Measurements from ENCODE around the gene NALCN. TPM values are rescaled to one million over a fixed set of nuclear protein-coding genes. Genes with fewer than 3 reads are reported as not detected.

The NALCN gene
- total and polyA plus RNA-seq, 2 of the 8 experiments (the other 6 are each of a cell fraction or from before 2014, with no cell fraction given): 0.26 to 0.54 TPM

DNA sequence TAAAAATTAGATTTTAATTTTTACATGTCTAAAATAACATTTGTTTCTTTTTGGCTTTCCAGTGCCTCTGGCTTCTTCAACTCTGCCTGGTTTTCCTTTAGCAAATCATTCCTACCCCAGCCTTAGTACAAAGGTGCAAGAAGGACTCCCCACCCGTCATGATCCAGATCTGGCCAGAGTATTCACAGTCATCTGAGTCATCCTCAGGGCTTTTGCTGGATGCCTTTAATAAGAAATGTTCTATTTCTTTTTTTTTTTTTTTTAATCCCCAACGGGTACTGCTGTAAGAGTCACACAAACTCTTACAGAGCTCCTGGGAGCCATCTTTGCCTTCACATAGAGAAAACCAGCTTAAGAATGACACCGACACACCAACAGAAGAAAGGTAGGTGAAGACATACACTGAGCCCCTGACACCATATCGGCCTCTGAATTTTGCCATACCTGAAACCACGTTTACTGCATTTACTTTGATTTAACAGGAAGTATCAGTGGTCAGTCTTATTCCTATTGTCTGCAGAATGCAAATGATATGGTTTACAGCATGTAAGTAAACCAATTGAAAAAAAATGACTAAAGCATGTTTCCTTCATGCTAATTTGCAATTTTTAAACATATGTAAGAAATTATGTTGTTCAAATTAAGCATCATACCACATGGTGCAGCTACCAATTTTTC is 184.4 kb downstream of the NALCN start:
- Histone ChIP-seq H2BK120ac (replicated peaks; ENCODE audit: low read depth, low read length) (no peak overlapping the region), H2BK15ac (ENCODE audit: low read length) (no peak overlapping the region), H2AFZ (ENCODE audit: low read length) (peak overlapping the region; percentile 53; the same call in 1 of the 2 replicates), H3K36me3 (ENCODE audit: control insufficient read depth in 2 of 4, insufficient read depth in 4 of 4, low read length in 3 of 4) (no peaks in the 10 kb centered on the region), H3K4ac (replicated peaks; ENCODE audit: insufficient read length, low read depth, low read length) (no peak overlapping the region), H4K20me1 (replicated peaks in 1 of 2; ENCODE audit: control insufficient read depth in 1 of 2, insufficient read depth in 2 of 2, low read length in 2 of 2) (no peaks in the 10 kb centered on the region), H4K8ac (ENCODE audit: extremely low read depth, insufficient read depth, low read length) (no peak overlapping the region), H3K27ac (ENCODE audit: low read depth, low read length) (no peak overlapping the region), H3K23me2 (ENCODE audit: low read depth, low read length) (no peaks in the 10 kb centered on the region), H4K5ac (ENCODE audit: insufficient read length, low read depth, low read length) (no peak overlapping the region), H3K14ac (ENCODE audit: insufficient read length) (no peak overlapping the region), H4K91ac (replicated peaks; ENCODE audit: insufficient read length, low read length) (no peak overlapping the region), H3K4me3 (ENCODE audit: extremely low read depth in 1 of 4, insufficient read depth in 2 of 4, low read depth in 3 of 4, low read length in 4 of 4) (no peak overlapping the region), H3K23ac (ENCODE audit: insufficient read length) (no peak overlapping the region), H3K4me1 (replicated peaks in 1 of 4; ENCODE audit: control insufficient read depth in 3 of 4, insufficient read depth in 4 of 4, low read length in 3 of 4) (no peaks in the 10 kb centered on the region), H3K79me1 (ENCODE audit: low read depth, low read length) (no peaks in the 10 kb centered on the region), H2AK5ac (ENCODE audit: low read depth, low read length) (no peak overlapping the region), H3K56ac (replicated peaks; ENCODE audit: insufficient read length, low read depth, low read length) (no peak overlapping the region), H3K79me2 (ENCODE audit: control insufficient read depth in 1 of 2, insufficient read depth in 2 of 2, low read length in 2 of 2) (no peaks in the 10 kb centered on the region), H3K18ac (ENCODE audit: extremely low read depth, low read length) (no peak overlapping the region), H3K9ac (replicated peaks in 1 of 4; ENCODE audit: extremely low read depth in 1 of 4, low read depth in 3 of 4, low read length in 3 of 4) (no peak overlapping the region), H3K9me3 (ENCODE audit: insufficient read depth in 2 of 2, low read depth in 1 of 2, low read length in 1 of 2) (no peaks in the 10 kb centered on the region), H2BK5ac (ENCODE audit: low read depth, low read length) (no peak overlapping the region), H3K27me3 (replicated peaks in 1 of 4; ENCODE audit: control insufficient read depth in 3 of 4, extremely low read depth in 1 of 4, insufficient read depth in 3 of 4, low read length in 3 of 4) (no peaks in the 10 kb centered on the region), H2BK12ac (ENCODE audit: low read depth, low read length) (no peak overlapping the region), H2BK20ac (ENCODE audit: low read length) (no peak overlapping the region), H3K4me2 (ENCODE audit: insufficient read depth in 1 of 2, low read depth in 2 of 2, low read length in 2 of 2) (no peak overlapping the region)
- DNase-seq (ENCODE audit: low read depth in 1 of 2, low spot score in 2 of 2) (no peak), FAIRE-seq (no peak)
- no peak for TF ChIP-seq PHF8 (conservative IDR thresholded peaks at IDR 0.05; ENCODE audit: low read depth, low read length)
- no peak for TF ChIP-seq POLR2A (IDR thresholded peaks at IDR 0.05; ENCODE audit: control extremely low read depth in 1 of 2, low read depth in 2 of 2, low read length in 2 of 2)
- no peak for TF ChIP-seq KDM5A (IDR thresholded peaks at IDR 0.05; ENCODE audit: low read length)
- ChIA-PET POLR2A (ENCODE audit: partially characterized antibody) (no interaction called here), CTCF (ENCODE audit: partially characterized antibody) (no interaction called here)
- WGBS, 2 experiments (ENCODE audit: extremely low coverage in 1 of 2, insufficient coverage in 1 of 2, insufficient read length in 1 of 2, insufficient replicate concordance in 2 of 2, low coverage in 1 of 2, low lambda C conversion rate in 2 of 2, missing lambda C conversion rate in 1 of 2): 89% methylated on average over 5 of the region's 5 CpGs; no CpG with 5 or more reads in 1 of the 2 experiments

Measured in H1 (cell line).